SK-N-SH treated with all-trans-retinoic acid at 6 μM for 48 hours (cell line): Measurements from ENCODE around the gene BIRC7.

Experiments used
- ATAC-seq: fragments of 200-7000 bp; cut with Tn5 transposase; 3 replicates; pipeline ENCODE4 v1.9.1; 2020; ENCODE audit warnings: mild to moderate bottlenecking, moderate library complexity
- ARNTL ChIP-seq: fragments of 450-650 bp; formaldehyde crosslinking; IDR thresholded peaks from 2 replicates; pipeline ENCODE4 v1.5.0; 2020; ENCODE audit warnings: low read depth, mild to moderate bottlenecking, moderate library complexity, borderline replicate concordance
- BACH2 ChIP-seq: fragments of 250-450 bp; sonication (Bioruptor Pico); IDR thresholded peaks from 2 replicates; pipeline ENCODE4 v1.9.0; 2021; ENCODE audit warnings: mild to moderate bottlenecking, borderline replicate concordance
- CREB5 ChIP-seq: fragments of 250-450 bp; sonication (Bioruptor Pico); IDR thresholded peaks from 2 replicates; pipeline ENCODE4 v1.5.1; 2020; ENCODE audit warnings: low read depth, mild to moderate bottlenecking, moderate library complexity
- CSDC2 ChIP-seq: fragments of 250-450 bp; sonication (Bioruptor Pico); IDR thresholded peaks from 2 replicates; pipeline ENCODE4 v1.5.0; 2020; ENCODE audit warnings: mild to moderate bottlenecking, moderate library complexity
- CSRNP3 ChIP-seq: fragments of 250-450 bp; sonication (Bioruptor Pico); IDR thresholded peaks from 2 replicates; pipeline ENCODE4 v1.5.1; 2021; ENCODE audit warnings: mild to moderate bottlenecking, moderate library complexity
- ESRRG ChIP-seq: fragments of 250-450 bp; sonication (Bioruptor Pico); IDR thresholded peaks from 2 replicates; pipeline ENCODE4 v1.6.1; 2021; ENCODE audit warnings: mild to moderate bottlenecking
- GLIS3 ChIP-seq: fragments of 250-450 bp; sonication (Bioruptor Pico); IDR thresholded peaks from 2 replicates; pipeline ENCODE4 v1.5.0; 2020; ENCODE audit warnings: mild to moderate bottlenecking, moderate library complexity
- ISL1 ChIP-seq: fragments of 250-450 bp; sonication (Bioruptor Pico); IDR thresholded peaks from 2 replicates; pipeline ENCODE4 v2.1.2; 2022; ENCODE audit warnings: mild to moderate bottlenecking, moderate library complexity
- OSR1 ChIP-seq: fragments of 250-450 bp; sonication (Bioruptor Pico); IDR thresholded peaks from 2 replicates; pipeline ENCODE4 v1.8.0; 2022; ENCODE audit warnings: moderate library complexity, mild to moderate bottlenecking, inconsistent platforms
- PATZ1 ChIP-seq: fragments of 250-450 bp; sonication (Bioruptor Pico); IDR thresholded peaks from 2 replicates; pipeline ENCODE4 v1.8.0; 2020; ENCODE audit warnings: mild to moderate bottlenecking, moderate library complexity, borderline replicate concordance
- POU6F1 ChIP-seq: fragments of 250-450 bp; sonication (Bioruptor Pico); IDR thresholded peaks from 2 replicates; pipeline ENCODE4 v1.8.0; 2021; ENCODE audit warnings: low read depth, mild to moderate bottlenecking, moderate library complexity, borderline replicate concordance
- PPARA ChIP-seq: fragments of 250-450 bp; sonication (Bioruptor Pico); IDR thresholded peaks from 2 replicates; pipeline ENCODE4 v1.5.0; 2020; ENCODE audit warnings: mild to moderate bottlenecking, borderline replicate concordance
- RARB ChIP-seq: fragments of 250-450 bp; sonication (Bioruptor Pico); IDR thresholded peaks from 2 replicates; pipeline ENCODE4 v1.8.0; 2021; ENCODE audit warnings: mild to moderate bottlenecking, moderate library complexity
- SNAI2 ChIP-seq: fragments of 250-450 bp; sonication (Bioruptor Pico); IDR thresholded peaks from 2 replicates; pipeline ENCODE4 v1.5.0; 2020; ENCODE audit warnings: mild to moderate bottlenecking, moderate library complexity
- TCF4 ChIP-seq: fragments of 250-450 bp; sonication (Bioruptor Pico); IDR thresholded peaks from 2 replicates; pipeline ENCODE4 v1.8.0; 2021; ENCODE audit warnings: mild to moderate bottlenecking, moderate library complexity, borderline replicate concordance
- TOX ChIP-seq: fragments of 250-450 bp; sonication (Bioruptor Pico); IDR thresholded peaks from 2 replicates; pipeline ENCODE4 v1.8.0; 2021; ENCODE audit warnings: mild to moderate bottlenecking, moderate library complexity, borderline replicate concordance
- TSHZ2 ChIP-seq: fragments of 250-450 bp; sonication (Bioruptor Pico); IDR thresholded peaks from 2 replicates; pipeline ENCODE4 v1.5.0; 2020; ENCODE audit warnings: mild to moderate bottlenecking, moderate library complexity
- ZC3H10 ChIP-seq: fragments of 250-450 bp; sonication (Bioruptor Pico); IDR thresholded peaks from 2 replicates; pipeline ENCODE4 v1.5.1; 2021; ENCODE audit warnings: mild to moderate bottlenecking, moderate library complexity
- ZFP3 ChIP-seq: fragments of 250-450 bp; sonication (Bioruptor Pico); IDR thresholded peaks from 2 replicates; pipeline ENCODE4 v1.5.0; 2020; ENCODE audit warnings: mild to moderate bottlenecking, moderate library complexity
- ZNF565 ChIP-seq: fragments of 450-650 bp; formaldehyde crosslinking; conservative IDR thresholded peaks from 2 replicates; pipeline ENCODE4 v1.5.0; 2020; ENCODE audit warnings: low read depth, mild to moderate bottlenecking, moderate library complexity
- ZNF70 ChIP-seq: fragments of 450-650 bp; formaldehyde crosslinking; IDR thresholded peaks from 2 replicates; pipeline ENCODE4 v1.5.0; 2020; ENCODE audit warnings: mild to moderate bottlenecking, moderate library complexity
- ZNF8 ChIP-seq: fragments of 450-650 bp; formaldehyde crosslinking; IDR thresholded peaks from 2 replicates; pipeline ENCODE4 v1.5.0; 2020; ENCODE audit warnings: mild to moderate bottlenecking, moderate library complexity

Gene BIRC7

GRCh38 chr20:63234693-63235398, 859 bp upstream of the BIRC7 start (continued):
- TF ChIP-seq CREB5 (no peak), ZNF8 (CRISPR knock-in tag) (no peak), ARNTL (no peak), TOX (CRISPR knock-in tag) (no peak), ISL1 (CRISPR knock-in tag) (no peak), GLIS3 (CRISPR knock-in tag) (no peak)
- TF ChIP-seq, all 23 proteins: peak for 0

GRCh38 chr20:63236116-63236837, 572 bp downstream of the BIRC7 start:
- TF ChIP-seq CSRNP3 (CRISPR knock-in tag) (no peak), ESRRG (no peak), CSDC2 (CRISPR knock-in tag) (no peak), BACH2 (CRISPR knock-in tag) (no peak)
- no peak for ATAC-seq

GRCh38 chr20:63238031-63238430, 2.3 kb downstream of the BIRC7 start:
- ATAC-seq, result no peak
- TF ChIP-seq ISL1 (CRISPR knock-in tag) (no peak), CSRNP3 (CRISPR knock-in tag) (no peak), RARB (CRISPR knock-in tag) (no peak), PPARA (CRISPR knock-in tag) (no peak), TOX (CRISPR knock-in tag) (no peak), ZNF70 (CRISPR knock-in tag) (no peak), POU6F1 (no peak), SNAI2 (CRISPR knock-in tag) (no peak), ZNF565 (CRISPR knock-in tag) (no peak), ARNTL (no peak), TCF4 (CRISPR knock-in tag) (no peak), ZNF8 (CRISPR knock-in tag) (no peak), TSHZ2 (CRISPR knock-in tag) (no peak), ZC3H10 (no peak), PATZ1 (CRISPR knock-in tag) (no peak), ZFP3 (CRISPR knock-in tag) (no peak), BACH2 (CRISPR knock-in tag) (no peak), OSR1 (CRISPR knock-in tag) (no peak), CREB5 (no peak), GLIS3 (CRISPR knock-in tag) (no peak)
